ENCODE measurements around the gene SPAG16. TPM values are rescaled to one million over a fixed set of nuclear protein-coding genes. Genes with fewer than 3 reads are reported as not detected.

The SPAG16 gene
- total RNA-seq, 2 experiments from 2014 or later, result 2.8 to 3.2 TPM

DNA sequence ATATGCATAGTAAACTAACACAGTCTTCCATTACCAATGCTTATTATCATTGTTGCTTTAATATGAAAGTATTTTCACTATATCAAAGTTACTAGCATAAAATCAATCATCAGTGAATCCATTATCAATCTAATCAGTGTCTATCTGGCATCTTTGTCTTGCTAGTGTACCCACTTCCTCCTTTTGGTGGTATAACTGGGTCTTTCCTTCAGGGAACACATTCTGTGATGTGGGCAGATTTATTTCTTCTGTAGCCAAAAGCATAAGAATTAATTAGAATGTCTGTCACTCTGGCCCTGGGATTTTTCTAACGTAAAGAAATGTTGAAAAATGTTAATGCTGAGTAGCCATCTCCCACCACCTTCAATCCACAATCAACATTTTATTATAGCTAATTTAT is 970.8 kb downstream of the SPAG16 start:
- Mint-ChIP-seq H3K27me3 (no peaks in the 10 kb centered on the region), H3K9me3 (peaks cover 1% of the 10 kb centered on the region), H3K4me1 (ENCODE audit: low read depth) (no peaks in the 10 kb centered on the region), H3K4me3 (no peak overlapping the region), H3K36me3 (ENCODE audit: low read depth) (no peaks in the 10 kb centered on the region), H3K27ac (no peak overlapping the region)
- Histone ChIP-seq H3K4me1 (ENCODE audit: insufficient read depth, low read length) (no peaks in the 10 kb centered on the region), H3K4me3 (ENCODE audit: low read length) (no peak overlapping the region), H3K9me3 (ENCODE audit: control insufficient read depth in 1 of 2, insufficient read depth in 1 of 2, low read length in 2 of 2) (no peaks in the 10 kb centered on the region), H3K36me3 (ENCODE audit: insufficient read depth, low read length) (no peaks in the 10 kb centered on the region), H3K27me3 (ENCODE audit: control insufficient read depth in 1 of 2, insufficient read depth in 2 of 2, low read length in 2 of 2) (no peaks in the 10 kb centered on the region), H3K27ac (ENCODE audit: low read depth in 1 of 2, low read length in 2 of 2) (no peak overlapping the region)
- intact Hi-C loops (cut with DNase I, micrococcal nuclease), result no loop called here
- ATAC-seq (ENCODE audit: poor library complexity) (no peak), DNase-seq (no peak)
- ChIA-PET CTCF (no interaction called here), POLR2A (no interaction called here)
- TF ChIP-seq, protein P1, sequence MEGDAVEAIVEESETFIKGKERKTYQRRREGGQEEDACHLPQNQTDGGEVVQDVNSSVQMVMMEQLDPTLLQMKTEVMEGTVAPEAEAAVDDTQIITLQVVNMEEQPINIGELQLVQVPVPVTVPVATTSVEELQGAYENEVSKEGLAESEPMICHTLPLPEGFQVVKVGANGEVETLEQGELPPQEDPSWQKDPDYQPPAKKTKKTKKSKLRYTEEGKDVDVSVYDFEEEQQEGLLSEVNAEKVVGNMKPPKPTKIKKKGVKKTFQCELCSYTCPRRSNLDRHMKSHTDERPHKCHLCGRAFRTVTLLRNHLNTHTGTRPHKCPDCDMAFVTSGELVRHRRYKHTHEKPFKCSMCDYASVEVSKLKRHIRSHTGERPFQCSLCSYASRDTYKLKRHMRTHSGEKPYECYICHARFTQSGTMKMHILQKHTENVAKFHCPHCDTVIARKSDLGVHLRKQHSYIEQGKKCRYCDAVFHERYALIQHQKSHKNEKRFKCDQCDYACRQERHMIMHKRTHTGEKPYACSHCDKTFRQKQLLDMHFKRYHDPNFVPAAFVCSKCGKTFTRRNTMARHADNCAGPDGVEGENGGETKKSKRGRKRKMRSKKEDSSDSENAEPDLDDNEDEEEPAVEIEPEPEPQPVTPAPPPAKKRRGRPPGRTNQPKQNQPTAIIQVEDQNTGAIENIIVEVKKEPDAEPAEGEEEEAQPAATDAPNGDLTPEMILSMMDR (IDR thresholded peaks at IDR 0.05), result no peak

DNA sequence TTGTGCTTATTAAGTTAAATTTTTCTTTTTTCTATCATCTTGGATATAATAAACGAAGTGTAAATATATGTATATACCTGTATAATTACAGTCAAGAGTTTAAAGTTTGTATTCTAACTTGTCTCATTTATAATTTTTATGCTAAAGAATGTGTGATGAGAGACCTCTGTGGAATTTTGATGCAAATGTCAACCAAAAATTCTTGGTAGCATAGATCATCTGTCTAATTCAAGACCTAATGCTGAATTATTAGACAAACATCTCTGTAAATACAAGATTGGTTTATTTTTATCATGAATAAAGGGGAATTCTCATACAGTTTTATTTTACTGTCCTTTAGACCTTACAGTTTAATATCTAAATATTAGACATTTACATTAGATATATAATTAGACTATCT is 977.4 kb downstream of the SPAG16 start:
- H3K36me3 Mint-ChIP-seq (ENCODE audit: low read depth), result no peaks in the 10 kb centered on the region

DNA sequence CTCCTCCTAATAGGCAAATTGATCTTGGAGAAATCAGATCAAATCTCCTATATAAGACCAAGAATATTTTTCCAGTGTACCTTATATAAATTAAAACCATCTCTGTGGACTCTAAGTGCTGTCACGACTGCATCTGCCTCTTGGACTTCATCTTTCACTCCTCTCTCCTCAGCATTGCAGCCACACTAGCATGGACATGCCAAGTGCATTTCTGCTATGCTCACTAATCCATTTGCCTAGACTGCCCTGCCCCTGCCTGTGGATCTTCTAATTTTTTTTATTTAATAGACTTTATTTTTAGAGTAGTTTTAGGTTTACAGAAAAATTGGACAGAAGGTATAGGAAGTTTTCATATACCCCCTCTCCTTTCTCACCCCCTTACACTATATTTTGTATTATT is 979.9 kb downstream of the SPAG16 start:
- Mint-ChIP-seq H3K36me3 (ENCODE audit: low read depth) (no peaks in the 10 kb centered on the region), H3K27ac (no peak overlapping the region), H3K27me3 (no peaks in the 10 kb centered on the region), H3K4me1 (ENCODE audit: low read depth) (no peaks in the 10 kb centered on the region), H3K9me3 (peaks cover 7% of the 10 kb centered on the region), H3K4me3 (no peak overlapping the region)
- DNase-seq (no peak), ATAC-seq (ENCODE audit: poor library complexity) (no peak)
- intact Hi-C loops (cut with DNase I, micrococcal nuclease), result no loop called here
- H3K36me3 ChIP-seq (ENCODE audit: insufficient read depth, low read length), result no peaks in the 10 kb centered on the region
- no peaks in the 10 kb centered on the region for H3K9me3 ChIP-seq (ENCODE audit: control insufficient read depth in 1 of 2, insufficient read depth in 1 of 2, low read length in 2 of 2)
- TF ChIP-seq, protein P1 (IDR thresholded peaks at IDR 0.05), result no peak
- H3K27me3 ChIP-seq (ENCODE audit: control insufficient read depth in 1 of 2, insufficient read depth in 2 of 2, low read length in 2 of 2), result no peaks in the 10 kb centered on the region
- no peak overlapping the region for H3K4me3 ChIP-seq (ENCODE audit: low read length)
- no peaks in the 10 kb centered on the region for H3K4me1 ChIP-seq (ENCODE audit: insufficient read depth, low read length)
- POLR2A ChIA-PET, result no interaction called here
- CTCF ChIA-PET, result no interaction called here
- H3K27ac ChIP-seq (ENCODE audit: low read depth in 1 of 2, low read length in 2 of 2), result no peak overlapping the region

More for the DNA sequence above, 977.4 kb downstream of the SPAG16 start:
- H3K9me3 ChIP-seq (ENCODE audit: control insufficient read depth in 1 of 2, insufficient read depth in 1 of 2, low read length in 2 of 2), result no peaks in the 10 kb centered on the region
- H3K4me3 ChIP-seq (ENCODE audit: low read length), result no peak overlapping the region
- CTCF ChIA-PET, result no interaction called here
- TF ChIP-seq, protein P1 (IDR thresholded peaks at IDR 0.05), result no peak
- Mint-ChIP-seq H3K4me3 (no peak overlapping the region), H3K27ac (no peak overlapping the region), H3K27me3 (no peaks in the 10 kb centered on the region), H3K4me1 (ENCODE audit: low read depth) (no peaks in the 10 kb centered on the region), H3K9me3 (peaks cover 7% of the 10 kb centered on the region)
- ATAC-seq (ENCODE audit: poor library complexity) (no peak), DNase-seq (no peak)
- H3K27ac ChIP-seq (ENCODE audit: low read depth in 1 of 2, low read length in 2 of 2), result no peak overlapping the region
- H3K27me3 ChIP-seq (ENCODE audit: control insufficient read depth in 1 of 2, insufficient read depth in 2 of 2, low read length in 2 of 2), result no peaks in the 10 kb centered on the region
- no peaks in the 10 kb centered on the region for H3K4me1 ChIP-seq (ENCODE audit: insufficient read depth, low read length)
- H3K36me3 ChIP-seq (ENCODE audit: insufficient read depth, low read length), result no peaks in the 10 kb centered on the region
- POLR2A ChIA-PET, result no interaction called here
- intact Hi-C loops (cut with DNase I, micrococcal nuclease), result no loop called here
